Measurements from ENCODE around the gene IL1R1.
A peak's percentile ranks its signal among the peaks of the same experiment; 100 is the strongest.
"Not testable (repeated sequence)": the region's sequence is repeated elsewhere in the genome, so short reads cannot be mapped to it uniquely, and the experiment has no call there.

Gene IL1R1

DNA sequence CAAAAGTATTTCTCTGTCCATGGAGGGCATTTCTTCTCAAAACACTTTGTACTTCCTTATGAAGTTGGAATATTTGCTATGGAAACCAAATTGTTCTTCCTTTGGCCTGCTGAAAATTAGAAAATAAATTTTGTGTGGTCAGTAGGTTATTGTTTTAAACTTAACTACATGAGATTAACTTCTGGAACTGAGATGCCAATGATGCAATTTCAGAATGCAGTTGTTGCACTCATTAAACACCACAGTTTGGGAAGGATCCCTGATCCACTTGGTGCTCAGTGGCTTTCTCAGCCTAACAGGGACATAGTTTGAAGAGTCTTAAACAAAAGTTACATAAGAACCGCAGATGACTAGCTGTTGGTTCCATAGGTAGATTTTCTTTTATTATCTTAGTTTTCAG, 23.3 kb upstream of the IL1R1 start:
- no peak for DNase-seq (ENCODE audit: low read depth)
- TF ChIP-seq, protein P1, sequence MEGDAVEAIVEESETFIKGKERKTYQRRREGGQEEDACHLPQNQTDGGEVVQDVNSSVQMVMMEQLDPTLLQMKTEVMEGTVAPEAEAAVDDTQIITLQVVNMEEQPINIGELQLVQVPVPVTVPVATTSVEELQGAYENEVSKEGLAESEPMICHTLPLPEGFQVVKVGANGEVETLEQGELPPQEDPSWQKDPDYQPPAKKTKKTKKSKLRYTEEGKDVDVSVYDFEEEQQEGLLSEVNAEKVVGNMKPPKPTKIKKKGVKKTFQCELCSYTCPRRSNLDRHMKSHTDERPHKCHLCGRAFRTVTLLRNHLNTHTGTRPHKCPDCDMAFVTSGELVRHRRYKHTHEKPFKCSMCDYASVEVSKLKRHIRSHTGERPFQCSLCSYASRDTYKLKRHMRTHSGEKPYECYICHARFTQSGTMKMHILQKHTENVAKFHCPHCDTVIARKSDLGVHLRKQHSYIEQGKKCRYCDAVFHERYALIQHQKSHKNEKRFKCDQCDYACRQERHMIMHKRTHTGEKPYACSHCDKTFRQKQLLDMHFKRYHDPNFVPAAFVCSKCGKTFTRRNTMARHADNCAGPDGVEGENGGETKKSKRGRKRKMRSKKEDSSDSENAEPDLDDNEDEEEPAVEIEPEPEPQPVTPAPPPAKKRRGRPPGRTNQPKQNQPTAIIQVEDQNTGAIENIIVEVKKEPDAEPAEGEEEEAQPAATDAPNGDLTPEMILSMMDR (IDR thresholded peaks at IDR 0.05; ENCODE audit: low read length, missing control alignments), result no peak
- H3K4me3 ChIP-seq (replicated peaks; ENCODE audit: low read depth, low read length), result no peak overlapping the region

DNA sequence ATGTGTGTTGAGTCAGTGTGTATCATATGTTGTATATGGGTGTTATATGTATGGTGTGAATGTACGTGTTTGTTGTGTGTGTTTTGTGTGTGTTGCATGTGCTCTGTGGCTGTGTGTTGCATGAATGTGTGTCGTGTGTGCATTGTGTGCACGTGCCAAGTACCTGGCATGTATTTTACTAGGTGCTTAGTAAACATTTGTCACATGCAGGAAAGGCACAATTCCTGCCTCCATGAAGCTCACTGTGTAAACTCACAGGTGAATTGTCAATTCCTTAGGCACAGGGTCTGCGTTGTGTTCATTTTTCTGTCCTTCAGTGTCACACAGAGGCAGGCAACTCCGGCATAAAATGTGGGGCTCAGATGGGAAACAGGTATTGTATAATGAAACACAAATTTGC, 22.3 kb upstream of the IL1R1 start:
- TF ChIP-seq, protein P1 (IDR thresholded peaks at IDR 0.05; ENCODE audit: low read length, missing control alignments), result no peak
- H3K4me3 ChIP-seq (replicated peaks; ENCODE audit: low read depth, low read length), result no peak overlapping the region
- DNase-seq (ENCODE audit: low read depth), result no peak

DNA sequence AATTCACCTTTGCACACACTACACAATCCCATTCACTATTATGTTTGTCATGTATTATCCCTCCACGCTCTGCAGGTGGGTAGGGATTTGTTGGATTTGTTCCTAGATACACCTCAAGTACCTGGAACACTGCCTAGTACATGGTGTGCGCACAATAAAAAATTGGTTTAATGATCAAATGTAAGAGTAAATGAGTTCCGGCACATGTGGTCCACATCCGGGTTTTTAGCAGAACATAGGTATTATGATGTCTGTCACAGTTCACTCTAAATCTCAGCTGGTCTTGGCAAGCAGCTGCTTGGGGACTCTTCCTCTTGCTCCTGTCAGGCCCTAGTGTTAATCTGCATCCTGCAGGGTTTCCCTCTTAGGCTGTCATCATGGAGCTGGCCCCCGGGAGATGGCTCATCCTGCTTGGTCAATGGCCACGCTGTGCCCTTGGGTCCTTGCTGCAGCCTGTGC, 21.8 kb upstream of the IL1R1 start:
- DNase-seq (ENCODE audit: low read depth), result no peak

DNA sequence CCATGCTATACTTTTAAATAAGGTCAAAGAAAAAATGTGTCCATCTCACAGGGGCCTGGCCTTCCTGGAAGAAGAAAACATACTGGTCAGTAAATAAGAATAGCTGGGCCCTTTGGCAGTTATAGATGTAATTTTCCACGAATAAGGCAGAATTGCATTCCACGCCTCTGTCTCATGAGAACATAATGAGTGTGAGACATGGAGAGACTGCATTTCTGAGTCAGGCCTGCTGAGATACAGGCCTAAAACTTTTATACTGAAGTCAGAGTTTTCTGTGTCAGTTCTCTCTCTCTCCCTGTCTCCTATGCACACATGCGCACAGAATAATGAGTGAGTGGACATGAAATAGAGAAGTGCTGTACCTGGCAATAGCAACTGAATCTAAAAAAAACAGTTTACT, 20.4 kb upstream of the IL1R1 start:
- no peak overlapping the region for H3K4me3 ChIP-seq (replicated peaks; ENCODE audit: low read depth, low read length)
- peak; percentile 85 for DNase-seq (ENCODE audit: low read depth)
- TF ChIP-seq, protein P1 (IDR thresholded peaks at IDR 0.05; ENCODE audit: low read length, missing control alignments), result no peak

More for the DNA sequence above, 21.8 kb upstream of the IL1R1 start:
- H3K4me3 ChIP-seq (replicated peaks; ENCODE audit: low read depth, low read length), result no peak overlapping the region
- TF ChIP-seq, protein P1 (IDR thresholded peaks at IDR 0.05; ENCODE audit: low read length, missing control alignments), result no peak

DNA sequence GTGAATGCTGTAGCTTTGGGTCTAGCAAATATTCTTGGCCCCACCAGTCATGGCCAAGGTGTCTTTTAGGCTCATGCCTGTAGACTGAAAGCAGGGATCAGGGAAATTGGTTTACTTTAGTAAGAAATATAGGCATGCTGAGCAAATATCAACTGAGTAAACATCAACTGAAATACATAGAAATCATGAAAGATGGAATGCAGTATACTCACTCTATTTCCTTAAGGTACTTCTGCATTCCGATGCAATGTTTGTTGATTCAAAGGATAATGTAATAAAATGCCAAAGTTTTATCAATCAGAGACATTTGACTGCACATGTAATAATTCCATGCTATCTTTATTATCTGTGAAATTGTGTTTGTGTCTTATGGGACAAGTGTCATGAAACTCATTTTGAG, 19.6 kb upstream of the IL1R1 start:
- no peak for DNase-seq (ENCODE audit: low read depth)
- TF ChIP-seq, protein P1 (IDR thresholded peaks at IDR 0.05; ENCODE audit: low read length, missing control alignments), result no peak
- H3K4me3 ChIP-seq (replicated peaks; ENCODE audit: low read depth, low read length), result no peak overlapping the region

DNA sequence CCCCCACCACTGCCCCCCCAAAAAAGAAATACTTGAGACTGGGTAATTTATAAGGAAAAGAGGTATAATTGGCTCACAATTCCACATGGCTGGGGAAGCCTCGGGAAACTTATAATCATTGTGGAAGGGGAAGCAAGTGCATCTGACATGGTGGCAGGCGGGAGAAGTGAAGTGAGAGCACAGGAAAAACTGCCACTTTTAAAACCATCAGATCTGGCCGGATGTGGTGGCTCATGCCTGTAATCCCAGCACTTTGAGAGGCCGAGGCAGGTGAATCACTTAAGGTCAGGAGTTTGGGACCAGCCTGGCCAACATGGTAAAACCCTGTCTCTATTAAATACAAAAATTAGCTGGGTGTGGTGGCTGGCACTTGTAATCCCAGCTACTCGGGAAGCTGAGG, 18.1 kb upstream of the IL1R1 start:
- H3K4me3 ChIP-seq (replicated peaks; ENCODE audit: low read depth, low read length); DNase-seq (ENCODE audit: low read depth): not testable (repeated sequence)

DNA sequence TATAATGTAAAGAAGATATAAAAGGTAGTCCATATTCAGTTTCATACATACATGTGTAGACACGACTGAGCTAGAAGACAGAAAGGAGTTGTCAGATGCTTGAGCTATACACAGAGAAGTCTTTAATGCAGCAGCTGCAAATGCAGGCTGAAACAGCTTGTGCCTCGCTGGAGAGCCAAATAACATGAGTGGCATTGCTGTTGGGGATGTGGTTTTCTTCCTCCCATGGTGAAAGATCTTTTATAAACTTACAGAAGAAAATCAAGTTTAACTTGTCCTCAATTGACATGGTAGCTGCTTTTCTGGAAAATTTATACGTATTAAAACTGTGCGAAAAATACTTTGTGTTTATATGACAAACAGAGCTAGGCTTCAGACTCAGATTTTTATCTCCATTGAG, 16.4 kb upstream of the IL1R1 start:
- TF ChIP-seq, protein P1 (IDR thresholded peaks at IDR 0.05; ENCODE audit: low read length, missing control alignments), result no peak
- H3K4me3 ChIP-seq (replicated peaks; ENCODE audit: low read depth, low read length), result no peak overlapping the region
- DNase-seq (ENCODE audit: low read depth), result no peak
